ENCODE data around the gene UBE2E1. TPM values are rescaled to one million over a fixed set of nuclear protein-coding genes. Genes with fewer than 3 reads are reported as not detected.

UBE2E1 gene
- total and polyA plus RNA-seq, 2 experiments from 2014 or later = 39.9 to 120 TPM

- peaks cover 79% of the 10 kb centered on the region for H3K4me1 Mint-ChIP-seq
- peaks cover 3% of the 10 kb centered on the region for H3K27me3 Mint-ChIP-seq (ENCODE audit: insufficient read depth, low read depth, poor library complexity)
- no peaks in the 10 kb centered on the region for H3K9me3 Mint-ChIP-seq
- H3K36me3 Mint-ChIP-seq (ENCODE audit: low read depth) = peaks cover 7% of the 10 kb centered on the region
- Histone ChIP-seq H3K9me2 (ENCODE audit: insufficient read depth) (no peaks in the 10 kb centered on the region), H2AFZ (no peak overlapping the region), H3K4me2 (no peak overlapping the region), H3K27me3 (ENCODE audit: insufficient read depth) (no peaks in the 10 kb centered on the region), H3K4me3 (no peak overlapping the region), H3K36me3 (ENCODE audit: insufficient read depth) (no peaks in the 10 kb centered on the region), H4K20me1 (replicated peaks; ENCODE audit: insufficient read depth) (peaks cover 57% of the 10 kb centered on the region), H3K4me1 (ENCODE audit: insufficient read depth) (peaks cover 64% of the 10 kb centered on the region), H3K79me2 (replicated peaks; ENCODE audit: insufficient read depth) (peaks cover 99% of the 10 kb centered on the region), H3K27ac (ENCODE audit: low read depth) (no peak overlapping the region), H3F3A (replicated peaks; ENCODE audit: low read depth) (no peaks in the 10 kb centered on the region)
- ATAC-seq = no peak
- H3K27ac Mint-ChIP-seq = no peak overlapping the region
- H3K4me3 Mint-ChIP-seq = no peak overlapping the region
- no peak for DNase-seq (ENCODE audit: low spot score)
- TF ChIP-seq ZNF114 (CRISPR knock-in tag; IDR thresholded peaks at IDR 0.05) (no peak), EZH2 (IDR thresholded peaks at IDR 0.05; ENCODE audit: low read depth, unreplicated experiment) (no peak), CREB1 (CRISPR knock-in tag; IDR thresholded peaks at IDR 0.05; ENCODE audit: low read depth) (no peak), JUNB (IDR thresholded peaks at IDR 0.05; ENCODE audit: unreplicated experiment) (no peak), STAT1 (IDR thresholded peaks at IDR 0.05; ENCODE audit: unreplicated experiment) (no peak), NANOG (IDR thresholded peaks at IDR 0.05; ENCODE audit: borderline replicate concordance) (no peak), REST (IDR thresholded peaks at IDR 0.05; ENCODE audit: unreplicated experiment) (no peak), CTCF (conservative IDR thresholded peaks at IDR 0.05; ENCODE audit: low read depth in 2 of 2) (no peak), ETS1 (IDR thresholded peaks at IDR 0.05) (no peak), POLR2AphosphoS5 (IDR thresholded peaks at IDR 0.05; ENCODE audit: low read depth) (no peak), ZNF462 (CRISPR knock-in tag; IDR thresholded peaks at IDR 0.05) (no peak), EZH2phosphoT487 (IDR thresholded peaks at IDR 0.05; ENCODE audit: unreplicated experiment) (no peak), ZNF331 (CRISPR knock-in tag; IDR thresholded peaks at IDR 0.05; ENCODE audit: low read depth) (no peak)
These were observed 16.1 kb downstream of the UBE2E1 start for GRCh38 chr3:23821858-23822257.

Data from GM23338 (cell line).